BLaER1 (cell line): ENCODE measurements around the gene TIMM29.

Experiments used
- H3K27ac ChIP-seq: shearing (Covaris generic); formaldehyde crosslinking; 2 replicates; pipeline ENCODE4 v1.8.1; 2022
- H3K27me3 ChIP-seq: shearing (Covaris generic); formaldehyde crosslinking; 2 replicates; pipeline ENCODE4 v1.8.1; 2022
- H3K36me3 ChIP-seq: shearing (Covaris generic); formaldehyde crosslinking; 2 replicates; pipeline ENCODE4 v1.8.1; 2022
- H3K4me1 ChIP-seq: shearing (Covaris generic); formaldehyde crosslinking; 2 replicates; pipeline ENCODE4 v1.8.1; 2022
- H3K4me2 ChIP-seq: shearing (Covaris generic); formaldehyde crosslinking; 2 replicates; pipeline ENCODE4 v1.8.1; 2022
- H3K4me3 ChIP-seq: shearing (Covaris generic); formaldehyde crosslinking; 2 replicates; pipeline ENCODE4 v1.8.1; 2022
- H3K9ac ChIP-seq: shearing (Covaris generic); formaldehyde crosslinking; 2 replicates; pipeline ENCODE4 v1.8.1; 2022
- H3K9me3 ChIP-seq: shearing (Covaris generic); formaldehyde crosslinking; 2 replicates; pipeline ENCODE4 v1.8.1; 2022
- H4K20me1 ChIP-seq: shearing (Covaris generic); formaldehyde crosslinking; 2 replicates; pipeline ENCODE4 v1.8.1; 2022
- Cebpa-rat ChIP-seq: shearing (Covaris generic); IDR thresholded peaks from 2 replicates; pipeline ENCODE4 v1.8.1; 2022

The TIMM29 gene

DNA sequence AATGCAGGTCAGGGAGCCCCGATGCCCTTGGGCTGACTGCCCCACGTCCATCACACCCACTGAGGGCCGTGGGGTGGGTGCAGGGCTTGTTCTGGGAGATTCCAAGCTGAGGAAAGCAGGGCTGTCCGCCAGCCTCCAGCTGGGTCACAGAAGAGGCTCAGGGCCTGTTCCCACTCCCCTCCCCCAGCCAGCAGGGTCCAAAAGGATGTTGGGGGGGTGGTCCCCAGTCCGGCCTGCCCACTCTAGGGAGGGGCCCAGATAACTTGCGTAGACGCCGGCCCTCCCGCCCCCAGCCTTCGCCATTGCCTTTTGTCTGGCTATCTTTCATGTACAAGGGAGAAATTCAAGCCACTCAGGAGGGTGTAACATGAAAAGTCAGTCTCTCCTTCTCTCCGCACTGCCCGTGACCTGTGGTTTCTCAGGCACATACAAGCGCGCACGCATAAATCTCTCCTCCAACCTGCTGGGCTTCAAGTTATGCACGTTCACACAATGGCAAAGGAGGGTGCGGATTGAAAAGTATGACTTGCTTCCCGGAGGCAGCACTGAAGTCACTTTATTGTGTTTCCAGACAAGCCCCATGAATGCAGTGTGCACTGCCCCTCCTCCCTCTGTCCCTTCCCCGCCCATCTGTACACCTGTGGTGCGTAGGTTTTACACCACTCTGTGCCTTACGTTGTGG, 37.1 kb upstream of the TIMM29 start:
- Histone ChIP-seq H3K4me2 (no peak overlapping the region), H3K9me3 (no peaks in the 10 kb centered on the region), H3K4me3 (no peak overlapping the region), H4K20me1 (peaks cover 100% of the 10 kb centered on the region), H3K27ac (0 out of 2 replicates have a peak overlapping the region, but pooled peaks have one; percentile 22), H3K27me3 (no peaks in the 10 kb centered on the region), H3K36me3 (peaks cover 69% of the 10 kb centered on the region), H3K4me1 (peaks cover 43% of the 10 kb centered on the region), H3K9ac (0 out of 2 replicates have a peak overlapping the region, but pooled peaks have one; percentile 10)
- TF ChIP-seq Cebpa-rat = no peak

DNA sequence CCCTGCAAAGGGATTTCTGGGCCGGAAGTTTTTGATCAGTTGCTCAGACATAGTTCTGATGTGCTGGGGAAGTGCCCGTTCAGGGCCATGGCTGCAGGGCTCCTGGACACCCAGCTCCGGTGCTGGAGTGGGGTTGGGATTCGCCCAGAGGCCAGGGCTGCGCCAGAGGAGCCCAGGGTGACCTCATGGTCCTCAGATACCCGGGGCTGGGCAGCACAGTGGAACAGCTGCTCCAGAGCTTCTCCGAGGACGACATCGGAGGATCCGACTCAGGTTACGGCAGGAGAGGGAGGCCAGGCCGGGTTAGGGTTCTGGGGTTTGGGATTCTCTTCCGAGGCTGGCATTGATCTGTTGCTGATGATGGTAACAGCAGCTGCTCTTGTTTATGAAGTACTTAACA, 36.4 kb upstream of the TIMM29 start:
- peaks cover 100% of the 10 kb centered on the region for H4K20me1 ChIP-seq
- H3K4me1 ChIP-seq = peaks cover 43% of the 10 kb centered on the region
- H3K36me3 ChIP-seq = peaks cover 72% of the 10 kb centered on the region
- no peak overlapping the region for H3K4me3 ChIP-seq
- no peak overlapping the region for H3K27ac ChIP-seq
- no peaks in the 10 kb centered on the region for H3K27me3 ChIP-seq
- TF ChIP-seq Cebpa-rat = no peak
- H3K9me3 ChIP-seq = no peaks in the 10 kb centered on the region
- H3K9ac ChIP-seq = no peak overlapping the region
- no peak overlapping the region for H3K4me2 ChIP-seq

DNA sequence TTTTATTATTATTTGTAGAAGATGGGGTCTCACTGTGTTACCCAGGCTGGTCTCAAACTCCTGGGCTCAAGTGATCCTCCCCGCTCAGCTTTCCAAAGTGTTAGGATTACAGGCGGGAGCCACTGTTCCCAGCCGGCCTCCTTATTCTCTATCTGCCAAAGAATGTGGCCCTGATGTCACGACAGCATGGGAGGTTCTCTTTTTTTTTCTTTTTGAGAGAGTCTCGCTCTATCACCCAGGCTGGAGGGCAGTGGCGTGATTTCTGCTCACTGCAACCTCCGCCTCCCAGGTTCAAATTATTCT, 33.7 kb upstream of the TIMM29 start:
- Histone ChIP-seq H3K36me3 (peaks cover 77% of the 10 kb centered on the region), H3K27ac (no peak overlapping the region), H3K4me3 (no peak overlapping the region), H3K4me2 (no peak overlapping the region), H3K9ac (no peak overlapping the region), H3K4me1 (peaks cover 34% of the 10 kb centered on the region), H4K20me1 (peaks cover 100% of the 10 kb centered on the region), H3K9me3 (no peaks in the 10 kb centered on the region), H3K27me3 (no peaks in the 10 kb centered on the region)
- TF ChIP-seq Cebpa-rat = no peak

DNA sequence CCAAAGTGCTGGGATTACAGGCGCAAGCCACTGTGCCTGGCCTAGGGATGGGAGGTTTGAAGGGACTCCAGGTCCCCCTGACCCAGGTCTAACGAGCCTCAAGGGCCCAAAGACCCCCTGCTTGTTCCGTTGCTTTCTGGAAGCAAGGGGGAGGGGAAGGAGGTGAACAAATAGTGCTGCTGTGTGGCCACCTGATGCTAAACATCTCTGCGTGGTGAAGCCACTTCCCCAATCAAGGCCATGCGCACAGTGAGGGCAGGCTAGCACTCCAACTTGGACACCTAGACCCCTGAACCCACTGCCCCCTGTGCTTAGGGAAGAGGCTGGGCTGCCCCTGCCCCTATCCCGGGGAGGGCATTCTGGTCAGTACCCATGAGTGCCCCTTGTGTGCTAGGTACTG, 33.2 kb upstream of the TIMM29 start:
- no peak overlapping the region for H3K4me2 ChIP-seq

DNA sequence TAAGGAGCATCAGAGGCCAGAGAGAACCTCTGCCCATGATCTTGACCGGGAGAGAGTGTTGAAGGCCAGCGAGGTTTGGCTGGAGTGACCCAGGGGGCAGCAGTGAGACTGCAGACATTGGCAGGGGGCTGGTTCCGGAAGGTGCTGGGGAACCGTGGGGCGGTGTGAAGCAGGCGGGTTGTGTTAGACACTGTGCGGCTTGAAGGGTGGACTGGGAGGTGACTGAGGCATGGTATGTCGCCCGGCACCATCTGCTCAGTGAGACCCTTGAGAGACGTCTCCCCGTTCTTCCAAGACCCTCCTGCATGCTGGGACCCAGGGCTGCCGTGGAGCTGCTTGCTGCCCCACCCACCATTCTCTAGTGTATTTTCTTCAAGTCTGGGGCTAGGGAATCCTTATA, 32.7 kb upstream of the TIMM29 start:
- Histone ChIP-seq H3K36me3 (peaks cover 78% of the 10 kb centered on the region), H3K9me3 (no peaks in the 10 kb centered on the region), H3K4me1 (peaks cover 34% of the 10 kb centered on the region), H3K27me3 (no peaks in the 10 kb centered on the region), H4K20me1 (peaks cover 100% of the 10 kb centered on the region), H3K9ac (no peak overlapping the region), H3K27ac (no peak overlapping the region), H3K4me3 (no peak overlapping the region), H3K4me2 (no peak overlapping the region)
- no peak for TF ChIP-seq Cebpa-rat

More for the DNA sequence above, 33.2 kb upstream of the TIMM29 start:
- TF ChIP-seq Cebpa-rat = no peak
- H3K27ac ChIP-seq = 0 out of 2 replicates have a peak overlapping the region, but pooled peaks have one; percentile 6
- H3K4me3 ChIP-seq = no peak overlapping the region
- no peaks in the 10 kb centered on the region for H3K27me3 ChIP-seq
- H3K4me1 ChIP-seq = peaks cover 34% of the 10 kb centered on the region
- peaks cover 76% of the 10 kb centered on the region for H3K36me3 ChIP-seq
- H3K9ac ChIP-seq = no peak overlapping the region
- peaks cover 100% of the 10 kb centered on the region for H4K20me1 ChIP-seq
- no peaks in the 10 kb centered on the region for H3K9me3 ChIP-seq

DNA sequence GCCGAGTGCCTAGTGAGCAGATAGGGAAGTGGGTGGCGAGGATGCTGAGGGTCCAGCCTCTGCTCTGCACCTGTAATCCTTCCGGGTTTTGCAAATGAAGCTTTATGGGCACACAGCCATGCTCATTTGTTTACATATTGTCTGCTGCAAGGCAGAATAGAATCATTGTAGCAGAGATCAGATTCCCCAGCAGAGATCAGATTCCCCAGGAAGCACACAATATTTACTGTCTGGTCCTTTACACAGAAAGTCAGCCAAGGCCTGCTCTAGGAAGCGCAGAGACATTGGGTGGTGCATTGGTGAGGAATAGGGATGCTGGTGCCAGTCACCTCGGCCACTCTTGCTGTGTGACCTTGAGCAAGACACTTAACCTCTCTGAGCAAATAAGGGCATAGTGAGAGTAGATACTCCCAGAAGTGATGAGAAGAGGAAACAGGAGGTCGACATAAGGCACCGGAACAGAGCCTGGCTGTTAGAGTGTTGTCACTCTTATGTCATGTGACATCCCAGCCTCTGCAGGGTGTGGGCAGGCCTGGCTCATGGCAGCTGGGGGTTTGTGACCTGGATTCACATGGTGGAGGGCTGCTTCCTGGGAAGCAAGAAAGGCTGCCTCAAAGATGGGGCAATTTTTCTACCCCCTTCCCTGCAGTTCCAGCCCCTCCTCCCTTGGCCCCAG, 31.6 kb upstream of the TIMM29 start:
- Histone ChIP-seq H3K36me3 (peaks cover 78% of the 10 kb centered on the region), H3K4me2 (0 out of 2 replicates have a peak overlapping the region, but pooled peaks have one; percentile 7), H3K4me1 (peaks cover 34% of the 10 kb centered on the region), H3K4me3 (no peak overlapping the region), H3K9me3 (peaks cover 9% of the 10 kb centered on the region), H4K20me1 (peaks cover 100% of the 10 kb centered on the region), H3K9ac (no peak overlapping the region), H3K27ac (no peak overlapping the region), H3K27me3 (no peaks in the 10 kb centered on the region)
- TF ChIP-seq Cebpa-rat = no peak

DNA sequence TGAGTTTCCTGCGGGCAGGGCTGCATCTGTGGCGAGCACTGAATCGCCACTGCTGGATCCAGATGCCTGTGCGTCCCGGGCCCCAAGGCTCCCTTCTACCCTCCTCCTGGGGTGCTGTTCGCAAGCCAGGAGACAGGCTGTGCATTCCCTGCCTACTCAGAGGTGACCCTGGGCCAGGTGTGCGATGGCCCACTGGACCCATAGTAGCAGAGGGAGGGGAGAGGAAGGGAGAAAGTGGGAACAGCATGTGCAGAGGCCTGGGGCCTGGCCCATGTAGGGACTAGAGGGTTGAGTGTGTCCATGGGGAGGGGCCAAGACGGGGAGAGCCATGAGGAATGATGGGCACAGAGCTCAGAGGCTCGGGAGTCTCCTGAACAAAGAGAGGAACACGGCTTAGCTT, 30.0 kb upstream of the TIMM29 start:
- Histone ChIP-seq H3K4me3 (no peak overlapping the region), H3K9ac (no peak overlapping the region), H4K20me1 (peaks cover 100% of the 10 kb centered on the region), H3K27me3 (no peaks in the 10 kb centered on the region), H3K4me1 (peaks cover 33% of the 10 kb centered on the region), H3K4me2 (no peak overlapping the region), H3K36me3 (peaks cover 86% of the 10 kb centered on the region), H3K9me3 (peaks cover 20% of the 10 kb centered on the region), H3K27ac (no peak overlapping the region)
- no peak for TF ChIP-seq Cebpa-rat

DNA sequence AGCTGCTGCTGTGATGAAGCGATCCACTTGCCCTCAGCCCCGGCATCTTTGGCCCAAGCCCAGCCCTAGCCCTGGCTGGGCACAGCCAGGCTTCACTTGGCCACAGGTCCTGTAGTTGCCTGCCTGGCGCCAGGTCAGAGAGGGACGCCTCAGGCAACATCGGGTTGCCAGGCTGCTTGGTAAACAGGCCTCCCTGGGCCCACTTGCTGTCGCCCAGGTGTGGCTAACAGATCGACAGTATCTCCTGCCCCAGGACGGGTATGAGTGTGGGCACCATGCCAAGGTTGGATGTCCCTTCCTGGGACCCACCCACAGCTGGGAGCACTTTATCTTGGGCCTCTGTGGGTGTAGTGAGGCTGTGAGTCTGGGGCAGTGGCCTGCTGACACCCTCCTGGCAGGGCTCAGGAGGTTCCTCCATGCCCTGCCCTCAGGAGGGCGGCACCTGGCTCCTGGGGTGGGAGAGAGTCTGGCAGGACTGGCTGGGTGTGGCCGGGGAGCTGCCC, 29.4 kb upstream of the TIMM29 start:
- H3K9ac ChIP-seq = no peak overlapping the region
- no peak for TF ChIP-seq Cebpa-rat
- H3K4me3 ChIP-seq = no peak overlapping the region
- no peaks in the 10 kb centered on the region for H3K27me3 ChIP-seq
- H3K4me1 ChIP-seq = peaks cover 33% of the 10 kb centered on the region
- no peak overlapping the region for H3K4me2 ChIP-seq
- H3K27ac ChIP-seq = 0 out of 2 replicates have a peak overlapping the region, but pooled peaks have one; percentile 4
- peaks cover 100% of the 10 kb centered on the region for H4K20me1 ChIP-seq
- peaks cover 86% of the 10 kb centered on the region for H3K36me3 ChIP-seq
- H3K9me3 ChIP-seq = peaks cover 20% of the 10 kb centered on the region

DNA sequence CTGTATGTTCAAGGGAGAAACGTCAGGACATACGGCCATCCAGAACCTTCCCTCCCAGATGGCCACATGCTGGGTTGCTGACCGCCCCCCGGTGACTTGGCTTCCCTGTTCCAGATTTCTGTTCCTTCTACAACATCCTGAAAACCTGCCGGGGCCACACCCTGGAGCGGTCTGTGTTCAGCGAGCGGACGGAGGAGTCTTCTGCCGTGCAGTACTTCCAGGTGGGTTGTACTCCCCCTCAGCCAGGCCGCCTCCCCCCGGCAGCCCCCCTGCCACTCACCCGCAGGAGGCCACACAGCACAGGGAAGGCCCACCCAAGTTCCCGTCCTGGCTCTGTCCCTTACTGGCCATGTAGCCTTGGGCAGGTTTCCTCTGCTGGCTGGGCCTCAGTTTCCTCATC, 20.7 kb upstream of the TIMM29 start:
- no peak overlapping the region for H3K4me3 ChIP-seq
- no peak overlapping the region for H3K4me2 ChIP-seq
- H4K20me1 ChIP-seq = peaks cover 69% of the 10 kb centered on the region
- no peak overlapping the region for H3K27ac ChIP-seq
- H3K9ac ChIP-seq = no peak overlapping the region
- no peaks in the 10 kb centered on the region for H3K27me3 ChIP-seq
- peaks cover 20% of the 10 kb centered on the region for H3K4me1 ChIP-seq
- H3K36me3 ChIP-seq = peaks cover 96% of the 10 kb centered on the region
- TF ChIP-seq Cebpa-rat = no peak
- H3K9me3 ChIP-seq = peaks cover 1% of the 10 kb centered on the region; the same call in 1 of the 2 replicates

DNA sequence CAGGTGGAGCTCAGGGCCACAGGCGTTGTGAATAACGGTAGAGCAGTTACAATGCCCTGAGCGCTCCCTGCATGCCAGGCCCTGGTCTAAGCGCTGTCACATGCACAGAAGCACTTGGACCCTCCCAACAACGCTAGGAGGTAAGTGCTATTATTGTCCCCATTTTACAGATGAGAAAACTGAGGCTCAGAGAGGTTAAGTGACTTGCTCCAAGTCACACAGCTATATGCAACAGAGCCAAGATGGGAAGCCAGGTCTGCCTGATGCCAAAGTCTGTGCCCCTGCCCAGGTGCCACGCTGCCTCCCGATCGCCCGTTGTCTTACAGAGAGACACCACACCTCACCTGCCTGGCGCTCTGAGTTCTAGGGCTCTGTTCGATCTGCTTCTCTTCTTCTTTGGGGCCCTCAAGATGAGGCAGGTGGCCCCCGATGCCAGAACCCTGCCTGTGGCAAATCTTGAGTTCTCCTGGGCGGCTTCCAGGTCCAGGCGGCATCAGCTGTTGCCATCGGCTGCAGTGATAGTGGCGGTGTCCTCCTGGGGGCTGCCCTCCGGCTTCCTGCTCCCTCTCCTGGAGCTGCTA, 20.1 kb upstream of the TIMM29 start:
- Histone ChIP-seq H3K9me3 (no peaks in the 10 kb centered on the region), H3K4me3 (no peak overlapping the region), H3K27ac (no peak overlapping the region), H4K20me1 (peaks cover 65% of the 10 kb centered on the region), H3K4me2 (no peak overlapping the region), H3K36me3 (peaks cover 96% of the 10 kb centered on the region), H3K9ac (no peak overlapping the region), H3K27me3 (no peaks in the 10 kb centered on the region), H3K4me1 (peaks cover 20% of the 10 kb centered on the region)
- no peak for TF ChIP-seq Cebpa-rat
